Astrocyte of the spinal cord (primary cell): ENCODE results near the gene MED13.

Experiments
- DNase-seq: peaks from one replicate; pipeline ENCODE4 v3.0.0; 2011; ENCODE audit warnings: low read depth, low spot score
- H3K4me3 ChIP-seq: 2 replicates; pipeline ENCODE4 v1.5.1; 2011; ENCODE audit warnings: low read depth, mild to moderate bottlenecking, low read length, moderate library complexity
- CTCF ChIP-seq: IDR thresholded peaks from 2 replicates; pipeline ENCODE4 v1.5.1; 2012; ENCODE audit warnings: low read depth, mild to moderate bottlenecking, low read length, inconsistent platforms
- in situ Hi-C: cut with HindIII; loops from 2 replicates; pipeline ENCODE4 v1.10.0; 2017; ENCODE audit warnings: low sequenced_read_pairs

Gene MED13

DNA sequence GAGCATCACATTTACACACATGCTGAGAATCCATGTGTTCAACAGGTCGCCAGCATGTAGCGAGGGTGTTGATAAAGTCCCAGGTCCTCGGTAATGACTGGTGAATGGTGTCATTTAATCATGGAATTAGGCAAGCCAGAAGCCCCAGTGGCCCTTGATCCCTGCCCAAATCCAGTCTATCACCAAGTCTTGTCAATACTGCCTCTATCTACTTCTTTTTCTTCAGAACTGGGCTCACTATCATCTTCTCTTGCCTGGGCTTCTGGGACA, 31.3 kb upstream of the MED13 start:
- no peak for DNase-seq
- H3K4me3 ChIP-seq = no peak overlapping the region
- no peak for TF ChIP-seq CTCF
- in situ Hi-C loops = no loop called here

- no peak for TF ChIP-seq CTCF
- in situ Hi-C loops = no loop called here
- DNase-seq = no peak
- no peak overlapping the region for H3K4me3 ChIP-seq
Measured at GRCh38 chr17:62094175-62094574, 29.1 kb upstream of the MED13 start.

DNA sequence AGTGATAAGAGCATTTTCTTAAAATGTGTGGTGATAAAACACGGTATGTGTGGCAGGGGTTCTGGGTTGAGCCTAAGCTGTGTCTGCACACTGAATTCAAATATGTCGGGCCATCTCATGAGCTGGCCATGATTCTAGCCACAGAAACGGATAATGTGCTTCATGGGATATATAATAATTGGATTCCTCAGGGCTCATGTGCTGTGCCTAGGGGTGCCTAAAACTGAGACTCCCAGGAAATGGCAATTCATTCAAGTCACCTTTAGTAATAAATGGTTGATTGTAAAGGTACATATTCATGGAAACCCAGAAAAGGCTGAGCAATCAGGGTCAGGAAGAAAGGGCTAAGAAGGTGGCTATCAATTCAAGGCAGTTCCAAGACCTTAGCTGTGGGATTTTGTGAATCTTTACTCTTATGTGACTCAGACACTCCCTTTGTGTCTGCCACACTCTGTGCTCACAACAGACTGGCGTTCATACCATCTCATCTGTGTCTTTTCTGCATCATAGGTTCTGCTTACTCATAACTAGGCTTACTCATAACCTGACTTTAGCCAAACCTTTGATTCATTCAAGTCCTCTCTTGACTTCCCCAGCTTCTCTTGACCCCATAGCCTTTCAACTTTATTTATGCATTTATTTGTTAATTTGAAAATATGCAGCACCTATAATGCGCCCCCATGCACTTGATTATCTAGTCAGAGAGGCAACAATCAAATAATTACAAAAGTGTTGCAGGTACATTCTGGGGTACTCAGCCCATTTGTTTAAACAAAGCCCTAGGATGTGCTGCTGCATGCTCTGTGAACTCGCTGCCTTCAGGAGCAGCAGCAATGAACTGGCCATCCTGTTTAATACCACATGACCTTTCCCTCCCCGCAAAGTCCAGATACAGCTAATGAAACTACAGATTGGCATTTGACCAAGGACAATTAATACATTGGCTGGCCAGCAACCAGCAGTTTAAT, 28.4 kb upstream of the MED13 start:
- DNase-seq = peak; percentile 92
- in situ Hi-C loops = no loop called here
- TF ChIP-seq CTCF = no peak
- no peak overlapping the region for H3K4me3 ChIP-seq

DNA sequence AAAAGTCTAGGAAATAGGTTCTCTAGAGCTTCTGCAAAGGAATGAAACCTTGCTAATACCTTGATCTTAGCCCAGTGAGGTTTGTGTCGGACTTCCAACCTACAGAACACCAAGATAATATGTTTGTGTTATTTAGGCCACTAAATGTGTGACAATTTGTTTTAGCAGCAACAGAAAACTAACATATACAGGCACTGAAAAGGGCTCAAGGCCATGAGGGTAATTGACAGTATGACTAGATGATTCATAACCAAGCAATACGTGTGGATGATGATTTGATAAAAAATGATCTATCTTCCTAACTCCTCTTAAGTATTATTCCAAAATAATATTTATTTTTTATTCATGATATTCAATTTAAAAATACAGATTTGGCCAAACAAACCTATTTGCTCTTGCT, 27.7 kb upstream of the MED13 start:
- DNase-seq = no peak

GRCh38 chr17:62091804-62092203, 26.7 kb upstream of the MED13 start:
- no peak for TF ChIP-seq CTCF
- no peak overlapping the region for H3K4me3 ChIP-seq
- in situ Hi-C loops = no loop called here
- DNase-seq = no peak

More for the DNA sequence above, 27.7 kb upstream of the MED13 start:
- in situ Hi-C loops = no loop called here
- H3K4me3 ChIP-seq = no peak overlapping the region
- no peak for TF ChIP-seq CTCF

- in situ Hi-C loops = no loop called here
- H3K4me3 ChIP-seq = no peak overlapping the region
- no peak for TF ChIP-seq CTCF
- DNase-seq = no peak
Measured at GRCh38 chr17:62090868-62091267, 25.8 kb upstream of the MED13 start.
